ENCODE data around the gene FAM163B. TPM values are rescaled to one million over a fixed set of nuclear protein-coding genes. Genes with fewer than 3 reads are reported as not detected.

FAM163B gene
- total RNA-seq, 1 donor from 2014 or later, result not detected

- no peak for DNase-seq (ENCODE audit: low spot score)
- no peak for ATAC-seq
- intact Hi-C loops (cut with DNase I), result no loop called here
These were observed 4.3 kb downstream of the FAM163B start for GRCh38 chr9:133604856-133605255.

GRCh38 chr9:133604214-133604613, 5.0 kb downstream of the FAM163B start:
- no peak for DNase-seq (ENCODE audit: low spot score)
- intact Hi-C loops (cut with DNase I), result no loop called here
- no peak for ATAC-seq

- no peak for ATAC-seq
- no peak for DNase-seq (ENCODE audit: low spot score)
- intact Hi-C loops (cut with DNase I), result no loop called here
These were observed 5.9 kb downstream of the FAM163B start for GRCh38 chr9:133603135-133603927.

GRCh38 chr9:133602277-133602676, 6.9 kb downstream of the FAM163B start:
- ATAC-seq, result no peak
- intact Hi-C loops (cut with DNase I), result no loop called here
- DNase-seq (ENCODE audit: low spot score), result no peak

- DNase-seq (ENCODE audit: low spot score) (no peak), ATAC-seq (no peak)
- intact Hi-C loops (cut with DNase I), result no loop called here
These were observed 7.4 kb downstream of the FAM163B start for GRCh38 chr9:133601746-133602145.

GRCh38 chr9:133600739-133601138, 8.4 kb downstream of the FAM163B start:
- intact Hi-C loops (cut with DNase I), result no loop called here
- DNase-seq (ENCODE audit: low spot score), result no peak
- no peak for ATAC-seq

GRCh38 chr9:133599470-133600173, 9.6 kb downstream of the FAM163B start:
- DNase-seq (ENCODE audit: low spot score), result no peak
- intact Hi-C loops (cut with DNase I), result no loop called here
- no peak for ATAC-seq

GRCh38 chr9:133598978-133599377, 10.2 kb downstream of the FAM163B start:
- ATAC-seq (no peak), DNase-seq (ENCODE audit: low spot score) (no peak)
- intact Hi-C loops (cut with DNase I), result no loop called here

GRCh38 chr9:133597316-133597957, 11.8 kb downstream of the FAM163B start:
- no peak for DNase-seq (ENCODE audit: low spot score)
- ATAC-seq, result no peak
- intact Hi-C loops (cut with DNase I), result no loop called here

- intact Hi-C loops (cut with DNase I), result no loop called here
- no peak for ATAC-seq
- DNase-seq (ENCODE audit: low spot score), result no peak
These were observed 13.3 kb downstream of the FAM163B start for GRCh38 chr9:133595910-133596309.

GRCh38 chr9:133594310-133594709, 14.9 kb downstream of the FAM163B start:
- ATAC-seq (no peak), DNase-seq (ENCODE audit: low spot score) (no peak)
- intact Hi-C loops (cut with DNase I), result no loop called here

GRCh38 chr9:133593587-133594253, 15.5 kb downstream of the FAM163B start:
- no peak for DNase-seq (ENCODE audit: low spot score)
- intact Hi-C loops (cut with DNase I), result no loop called here
- no peak for ATAC-seq

- DNase-seq (ENCODE audit: low spot score) (no peak), ATAC-seq (peak; percentile 27)
- intact Hi-C loops (cut with DNase I), result no loop called here
These were observed 16.3 kb downstream of the FAM163B start for GRCh38 chr9:133592731-133593409.

- ATAC-seq (peak; percentile 57), DNase-seq (ENCODE audit: low spot score) (no peak)
- intact Hi-C loops (cut with DNase I), result no loop called here
These were observed 17.2 kb downstream of the FAM163B start for GRCh38 chr9:133591985-133592384.

GRCh38 chr9:133591116-133591910, 17.9 kb downstream of the FAM163B start:
- ATAC-seq, result no peak
- intact Hi-C loops (cut with DNase I), result no loop called here
- DNase-seq (ENCODE audit: low spot score), result no peak

- no peak for DNase-seq (ENCODE audit: low spot score)
- no peak for ATAC-seq
- intact Hi-C loops (cut with DNase I), result no loop called here
These were observed 18.8 kb downstream of the FAM163B start for GRCh38 chr9:133590231-133590855.

- intact Hi-C loops (cut with DNase I), result no loop called here
- ATAC-seq, result no peak
- DNase-seq (ENCODE audit: low spot score), result no peak
These were observed 19.5 kb downstream of the FAM163B start for GRCh38 chr9:133589454-133590227.
